ENCODE results near the gene GPR75. TPM values are rescaled to one million over a fixed set of nuclear protein-coding genes. Genes with fewer than 3 reads are reported as not detected.

Gene GPR75
- 1 to 10 TPM; 2.8 to 3.0 TPM for total RNA-seq

GRCh38 chr2:53859206-53860181 lies at the start of gene GPR75:
Gene GPR75 (minus strand): TSS chr2:53859967. CDS start chr2:53854756, 5,211 bp downstream.
- Mint-ChIP-seq H3K9me3 (ENCODE audit: insufficient read depth) (no peaks in the 10 kb centered on the region), H3K4me3 (no peak within 1 kb of the TSS), H3K4me1 (ENCODE audit: low read depth) (no peaks in the 10 kb centered on the region), H3K27ac (no peak within 1 kb of the TSS), H3K36me3 (ENCODE audit: low read depth) (peaks cover 11% of the 10 kb centered on the region), H3K27me3 (ENCODE audit: low read depth) (no peaks in the 10 kb centered on the region)
- POLR2A ChIA-PET: no interaction called here
- ATAC-seq (no peak), DNase-seq (no peak)
- CTCF ChIA-PET: no interaction called here

GRCh38 chr2:53907582-53907981 lies 47.8 kb upstream of the GPR75 start:
- peak overlapping the region; percentile 3 for H3K27ac Mint-ChIP-seq
- no peaks in the 10 kb centered on the region for H3K27me3 Mint-ChIP-seq (ENCODE audit: low read depth)
- CTCF ChIA-PET: no interaction called here
- no peaks in the 10 kb centered on the region for H3K4me1 Mint-ChIP-seq (ENCODE audit: low read depth)
- DNase-seq: no peak
- peaks cover 47% of the 10 kb centered on the region for H3K36me3 Mint-ChIP-seq (ENCODE audit: low read depth)
- no peak for ATAC-seq
- no peak overlapping the region for H3K4me3 Mint-ChIP-seq
- H3K9me3 Mint-ChIP-seq (ENCODE audit: insufficient read depth): no peaks in the 10 kb centered on the region
- POLR2A ChIA-PET: no interaction called here

- no peak for ATAC-seq
- Mint-ChIP-seq H3K27ac (no peak overlapping the region), H3K27me3 (ENCODE audit: low read depth) (no peaks in the 10 kb centered on the region), H3K9me3 (ENCODE audit: insufficient read depth) (no peaks in the 10 kb centered on the region), H3K36me3 (ENCODE audit: low read depth) (peaks cover 56% of the 10 kb centered on the region), H3K4me3 (no peak overlapping the region), H3K4me1 (ENCODE audit: low read depth) (no peaks in the 10 kb centered on the region)
- no peak for DNase-seq
- ChIA-PET CTCF (no interaction called here), POLR2A (no interaction called here)
Observed at GRCh38 chr2:53905396-53905795, 45.6 kb upstream of the GPR75 start.

GRCh38 chr2:53903011-53903410 lies 43.2 kb upstream of the GPR75 start:
- POLR2A ChIA-PET: no interaction called here
- H3K4me3 Mint-ChIP-seq: no peak overlapping the region
- DNase-seq: no peak
- ATAC-seq: no peak
- H3K36me3 Mint-ChIP-seq (ENCODE audit: low read depth): peaks cover 55% of the 10 kb centered on the region
- H3K27ac Mint-ChIP-seq: no peak overlapping the region
- no peaks in the 10 kb centered on the region for H3K9me3 Mint-ChIP-seq (ENCODE audit: insufficient read depth)
- H3K4me1 Mint-ChIP-seq (ENCODE audit: low read depth): no peaks in the 10 kb centered on the region
- no peaks in the 10 kb centered on the region for H3K27me3 Mint-ChIP-seq (ENCODE audit: low read depth)
- CTCF ChIA-PET: interaction anchor here (0.9 kb wide), 1 partner anchor 9 kb away, joined by 3 read pairs; no protein-coding TSS in a partner anchor

- ATAC-seq (no peak), DNase-seq (no peak)
- H3K4me1 Mint-ChIP-seq (ENCODE audit: low read depth): no peaks in the 10 kb centered on the region
- no peak overlapping the region for H3K4me3 Mint-ChIP-seq
- H3K9me3 Mint-ChIP-seq (ENCODE audit: insufficient read depth): no peaks in the 10 kb centered on the region
- ChIA-PET CTCF (no interaction called here), POLR2A (no interaction called here)
- H3K27ac Mint-ChIP-seq: no peak overlapping the region
- no peaks in the 10 kb centered on the region for H3K27me3 Mint-ChIP-seq (ENCODE audit: low read depth)
- peaks cover 50% of the 10 kb centered on the region for H3K36me3 Mint-ChIP-seq (ENCODE audit: low read depth)
Observed at GRCh38 chr2:53901192-53901591, 41.4 kb upstream of the GPR75 start.

GRCh38 chr2:53896864-53897263 lies 37.1 kb upstream of the GPR75 start:
- H3K36me3 Mint-ChIP-seq (ENCODE audit: low read depth): peaks cover 53% of the 10 kb centered on the region

GRCh38 chr2:53886406-53887280 lies 26.9 kb upstream of the GPR75 start:
- H3K27ac Mint-ChIP-seq: peak overlapping the region; percentile 5
- DNase-seq (no peak), ATAC-seq (no peak)
- H3K36me3 Mint-ChIP-seq (ENCODE audit: low read depth): peaks cover 74% of the 10 kb centered on the region
- no peaks in the 10 kb centered on the region for H3K27me3 Mint-ChIP-seq (ENCODE audit: low read depth)
- peaks cover 3% of the 10 kb centered on the region for H3K4me1 Mint-ChIP-seq (ENCODE audit: low read depth)
- ChIA-PET POLR2A (no interaction called here), CTCF (interaction anchor here (0.7 kb wide), 1 partner anchor 24 kb away, joined by 3 read pairs; no protein-coding TSS in a partner anchor)
- H3K9me3 Mint-ChIP-seq (ENCODE audit: insufficient read depth): no peaks in the 10 kb centered on the region
- H3K4me3 Mint-ChIP-seq: no peak overlapping the region

More at GRCh38 chr2:53896864-53897263, 37.1 kb upstream of the GPR75 start:
- ATAC-seq: no peak
- POLR2A ChIA-PET: no interaction called here
- DNase-seq: no peak
- Mint-ChIP-seq H3K27me3 (ENCODE audit: low read depth) (no peaks in the 10 kb centered on the region), H3K4me1 (ENCODE audit: low read depth) (no peaks in the 10 kb centered on the region), H3K4me3 (no peak overlapping the region), H3K27ac (no peak overlapping the region), H3K9me3 (ENCODE audit: insufficient read depth) (no peaks in the 10 kb centered on the region)
- CTCF ChIA-PET: interaction anchor here (1.2 kb wide), 1 partner anchor 35 kb away, joined by 3 read pairs; no protein-coding TSS in a partner anchor

GRCh38 chr2:53884883-53885282 lies 25.1 kb upstream of the GPR75 start:
- peaks cover 3% of the 10 kb centered on the region for H3K4me1 Mint-ChIP-seq (ENCODE audit: low read depth)
- H3K4me3 Mint-ChIP-seq: no peak overlapping the region
- H3K27me3 Mint-ChIP-seq (ENCODE audit: low read depth): no peaks in the 10 kb centered on the region
- no peak for ATAC-seq
- H3K9me3 Mint-ChIP-seq (ENCODE audit: insufficient read depth): no peaks in the 10 kb centered on the region
- no peak for DNase-seq
- ChIA-PET CTCF (no interaction called here), POLR2A (no interaction called here)
- no peak overlapping the region for H3K27ac Mint-ChIP-seq
- H3K36me3 Mint-ChIP-seq (ENCODE audit: low read depth): peaks cover 72% of the 10 kb centered on the region

- no peaks in the 10 kb centered on the region for H3K27me3 Mint-ChIP-seq (ENCODE audit: low read depth)
- peaks cover 3% of the 10 kb centered on the region for H3K4me1 Mint-ChIP-seq (ENCODE audit: low read depth)
- no peak overlapping the region for H3K27ac Mint-ChIP-seq
- no peaks in the 10 kb centered on the region for H3K9me3 Mint-ChIP-seq (ENCODE audit: insufficient read depth)
- H3K36me3 Mint-ChIP-seq (ENCODE audit: low read depth): peaks cover 67% of the 10 kb centered on the region
- POLR2A ChIA-PET: no interaction called here
- no peak overlapping the region for H3K4me3 Mint-ChIP-seq
- no peak for DNase-seq
- no peak for ATAC-seq
- CTCF ChIA-PET: no interaction called here
Observed at GRCh38 chr2:53881986-53882385, 22.2 kb upstream of the GPR75 start.

GRCh38 chr2:53881360-53881759 lies 21.6 kb upstream of the GPR75 start:
- ATAC-seq (no peak), DNase-seq (no peak)
- H3K27ac Mint-ChIP-seq: no peak overlapping the region
- H3K4me1 Mint-ChIP-seq (ENCODE audit: low read depth): no peaks in the 10 kb centered on the region
- no peaks in the 10 kb centered on the region for H3K27me3 Mint-ChIP-seq (ENCODE audit: low read depth)
- CTCF ChIA-PET: no interaction called here
- H3K9me3 Mint-ChIP-seq (ENCODE audit: insufficient read depth): no peaks in the 10 kb centered on the region
- POLR2A ChIA-PET: no interaction called here
- H3K4me3 Mint-ChIP-seq: no peak overlapping the region
- H3K36me3 Mint-ChIP-seq (ENCODE audit: low read depth): peaks cover 61% of the 10 kb centered on the region

- DNase-seq (no peak), ATAC-seq (no peak)
- CTCF ChIA-PET: no interaction called here
- Mint-ChIP-seq H3K27me3 (ENCODE audit: low read depth) (no peaks in the 10 kb centered on the region), H3K27ac (no peak overlapping the region), H3K4me3 (no peak overlapping the region), H3K9me3 (ENCODE audit: insufficient read depth) (no peaks in the 10 kb centered on the region), H3K4me1 (ENCODE audit: low read depth) (no peaks in the 10 kb centered on the region), H3K36me3 (ENCODE audit: low read depth) (peaks cover 55% of the 10 kb centered on the region)
- POLR2A ChIA-PET: no interaction called here
Observed at GRCh38 chr2:53880756-53881155, 21.0 kb upstream of the GPR75 start.

- ATAC-seq (no peak), DNase-seq (no peak)
- ChIA-PET CTCF (no interaction called here), POLR2A (interaction anchor here (0.6 kb wide), 1 partner anchor 645 kb away, joined by 3 read pairs; no protein-coding TSS in a partner anchor)
- peaks cover 44% of the 10 kb centered on the region for H3K36me3 Mint-ChIP-seq (ENCODE audit: low read depth)
- H3K4me3 Mint-ChIP-seq: no peak overlapping the region
- H3K27me3 Mint-ChIP-seq (ENCODE audit: low read depth): no peaks in the 10 kb centered on the region
- H3K4me1 Mint-ChIP-seq (ENCODE audit: low read depth): no peaks in the 10 kb centered on the region
- no peak overlapping the region for H3K27ac Mint-ChIP-seq
- H3K9me3 Mint-ChIP-seq (ENCODE audit: insufficient read depth): no peaks in the 10 kb centered on the region
Observed at GRCh38 chr2:53877556-53877955, 17.8 kb upstream of the GPR75 start.

Measured in activated CD8-positive, alpha-beta T cell treated with anti-CD3 and anti-CD28 coated beads, Interleukin-2, amount 10 ng/mL, durations not matched to agents 7 days and 5 days (primary cell).